Esophagus (tissue), 2 donors: Measurements from ENCODE around the gene MARCHF4. TPM values are rescaled to one million over a fixed set of nuclear protein-coding genes. Genes with fewer than 3 reads are reported as not detected.

ENCODE experiments used
- H3K27ac ChIP-seq, 2 donors: one replicate each; pipeline ENCODE4 v1.5.1; 2013; ENCODE audit warnings: low read depth in 2 of 2, mild to moderate bottlenecking in 2 of 2, inconsistent platforms in 1 of 2, low read length in 1 of 2, moderate library complexity in 1 of 2
- H3K27me3 ChIP-seq, 2 donors: one replicate each; pipeline ENCODE4 v1.6.1; 2013; ENCODE audit warnings: low read length in 2 of 2, control low read depth in 1 of 2, mild to moderate bottlenecking in 1 of 2; ENCODE audit not compliant: insufficient read depth in 2 of 2, control insufficient read depth in 1 of 2
- H3K36me3 ChIP-seq, 2 donors: one replicate each; pipeline ENCODE4 v1.6.1; 2013; ENCODE audit warnings: low read length in 1 of 2; ENCODE audit not compliant: control insufficient read depth in 2 of 2, insufficient read depth in 2 of 2
- H3K4me1 ChIP-seq, 2 donors: one replicate each; pipeline ENCODE4 v1.6.1; 2013; ENCODE audit warnings: low read length in 1 of 2; ENCODE audit not compliant: control insufficient read depth in 2 of 2, insufficient read depth in 2 of 2
- H3K4me3 ChIP-seq, 2 donors: one replicate each; pipeline ENCODE4 v1.5.1; 2013; ENCODE audit warnings: low read length in 2 of 2, mild to moderate bottlenecking in 2 of 2, low read depth in 1 of 2, moderate library complexity in 1 of 2
- H3K9me3 ChIP-seq, 2 donors: one replicate each; pipeline ENCODE4 v1.6.1; 2013; ENCODE audit warnings: mild to moderate bottlenecking in 2 of 2, low read depth in 1 of 2, low read length in 1 of 2, moderate library complexity in 1 of 2; ENCODE audit not compliant: control insufficient read depth in 2 of 2, insufficient read depth in 1 of 2
- WGBS, 2 donors: extraction: QIAGEN DNeasy Blood & Tissue Kit; methylation state at CpG; one replicate each; pipeline ENCODE4 v1.1.7; 2013; 5-methylcytosine and 5-hydroxymethylcytosine counted together
- polyA plus RNA-seq, 2 donors: library from polyadenylated mRNA; stranded (reverse); fragments of 200-250 nt; gene quantifications; one replicate each; pipeline ENCODE4 v1.2.3, GENCODE V29; 2013
- donor health status: healthy with polysubstance abuse.
- donor health status: Bipolar disorder and iron deficiency.

Gene MARCHF4
- polyA plus RNA-seq, 2 donors, result not detected

- Histone ChIP-seq H3K9me3 (no peaks in the 10 kb centered on the region), H3K27ac (peak overlapping the region; percentile 5 to 52)
These were observed 19.5 kb downstream of the MARCHF4 start for GRCh38 chr2:216352653-216353270.

GRCh38 chr2:216351172-216351925, 20.9 kb downstream of the MARCHF4 start:
- no peak overlapping the region for H3K27ac ChIP-seq
- WGBS, 2 donors, result 80 to 84% methylated on average over 5 of the region's 5 CpGs
- peaks cover 0 to 11% of the 10 kb centered on the region in 2 donors for H3K4me1 ChIP-seq
- H3K4me3 ChIP-seq, result no peak overlapping the region
- H3K36me3 ChIP-seq, result no peaks in the 10 kb centered on the region
- H3K9me3 ChIP-seq, result no peaks in the 10 kb centered on the region
- no peaks in the 10 kb centered on the region for H3K27me3 ChIP-seq

More at GRCh38 chr2:216352653-216353270, 19.5 kb downstream of the MARCHF4 start:
- Histone ChIP-seq H3K27me3 (no peaks in the 10 kb centered on the region), H3K4me3 (no peak overlapping the region), H3K36me3 (no peaks in the 10 kb centered on the region), H3K4me1 (peaks cover 0 to 11% of the 10 kb centered on the region in 2 donors)
- 60% methylated on average over 5 of the region's 5 CpGs for whole genome bisulfite sequencing, 2 donors

- Histone ChIP-seq H3K27me3 (no peaks in the 10 kb centered on the region), H3K27ac (no peak overlapping the region), H3K9me3 (no peaks in the 10 kb centered on the region), H3K36me3 (no peaks in the 10 kb centered on the region), H3K4me3 (no peak overlapping the region), H3K4me1 (peaks cover 0 to 11% of the 10 kb centered on the region in 2 donors)
- WGBS, 2 donors, result 88 to 90% methylated on average over 3 of the region's 3 CpGs
These were observed 22.0 kb downstream of the MARCHF4 start for GRCh38 chr2:216350214-216350791.

- Histone ChIP-seq H3K9me3 (no peaks in the 10 kb centered on the region), H3K27me3 (no peaks in the 10 kb centered on the region), H3K36me3 (no peaks in the 10 kb centered on the region), H3K4me1 (peaks cover 0 to 14% of the 10 kb centered on the region in 2 donors), H3K4me3 (no peak overlapping the region), H3K27ac (no peak overlapping the region)
- WGBS, 2 donors, result 57 to 68% methylated on average over 3 of the region's 3 CpGs
These were observed 22.9 kb downstream of the MARCHF4 start for GRCh38 chr2:216349366-216349765.

- Histone ChIP-seq H3K27me3 (no peaks in the 10 kb centered on the region), H3K4me3 (no peak overlapping the region), H3K36me3 (no peaks in the 10 kb centered on the region), H3K9me3 (no peaks in the 10 kb centered on the region), H3K27ac (no peak overlapping the region), H3K4me1 (peaks cover 0 to 14% of the 10 kb centered on the region in 2 donors)
- WGBS, 2 donors, result 24 to 25% methylated on average over 3 of the region's 3 CpGs
These were observed 23.5 kb downstream of the MARCHF4 start for GRCh38 chr2:216348756-216349308.

GRCh38 chr2:216346781-216347180, 25.5 kb downstream of the MARCHF4 start:
- H3K27ac ChIP-seq, result no peak overlapping the region
- no peaks in the 10 kb centered on the region for H3K9me3 ChIP-seq
- WGBS, 2 donors, result 52 to 58% methylated on average over 3 of the region's 3 CpGs

GRCh38 chr2:216345846-216346245, 26.4 kb downstream of the MARCHF4 start:
- Histone ChIP-seq H3K4me1 (peaks cover 3 to 16% of the 10 kb centered on the region in 2 donors), H3K9me3 (no peaks in the 10 kb centered on the region), H3K36me3 (no peaks in the 10 kb centered on the region), H3K4me3 (no peak overlapping the region), H3K27me3 (no peaks in the 10 kb centered on the region), H3K27ac (no peak overlapping the region)
- WGBS, 2 donors, result 63 to 73% methylated on average over 3 of the region's 3 CpGs

More at GRCh38 chr2:216346781-216347180, 25.5 kb downstream of the MARCHF4 start:
- Histone ChIP-seq H3K4me3 (no peak overlapping the region), H3K36me3 (no peaks in the 10 kb centered on the region), H3K4me1 (peaks cover 3 to 14% of the 10 kb centered on the region in 2 donors), H3K27me3 (no peaks in the 10 kb centered on the region)

GRCh38 chr2:216344950-216345300, 27.4 kb downstream of the MARCHF4 start:
- peaks cover 3 to 11% of the 10 kb centered on the region in 2 donors for H3K4me1 ChIP-seq
- no peak overlapping the region for H3K27ac ChIP-seq
- no peaks in the 10 kb centered on the region for H3K9me3 ChIP-seq
- H3K27me3 ChIP-seq, result no peaks in the 10 kb centered on the region
- H3K4me3 ChIP-seq, result no peak overlapping the region
- 70 to 77% methylated on average over 4 of the region's 4 CpGs for WGBS, 2 donors
- H3K36me3 ChIP-seq, result no peaks in the 10 kb centered on the region

- Histone ChIP-seq H3K4me1 (peaks cover 3 to 6% of the 10 kb centered on the region in 2 donors), H3K36me3 (no peaks in the 10 kb centered on the region), H3K27me3 (no peaks in the 10 kb centered on the region), H3K27ac (no peak overlapping the region), H3K9me3 (no peaks in the 10 kb centered on the region), H3K4me3 (no peak overlapping the region)
- 59% methylated on average over 9 of the region's 9 CpGs for WGBS, 2 donors
These were observed 27.9 kb downstream of the MARCHF4 start for GRCh38 chr2:216344206-216344949.
